Fibroblast of lung (primary cell): ENCODE results near the gene PRDM16.

Experiments used
- CTCF ChIP-seq, 2 donors: IDR thresholded peaks in 1 of 2; conservative IDR thresholded peaks in 1 of 2; 1 replicate in 1 of 2; 2 replicates in 1 of 2; pipeline ENCODE4 v1.5.1; 2011 to 2012; ENCODE audit warnings: low read length in 2 of 2, control low read depth in 1 of 2, inconsistent platforms in 1 of 2, low read depth in 1 of 2, mild to moderate bottlenecking in 1 of 2
- EZH2 ChIP-seq: IDR thresholded peaks from 2 replicates; pipeline ENCODE4 v1.5.1; 2012; ENCODE audit warnings: low read length, control low read depth, mild to moderate bottlenecking; ENCODE audit errors: missing control alignments

- TF ChIP-seq CTCF (conservative IDR thresholded peaks at IDR 0.05 in 1 of 2, IDR thresholded peaks at IDR 0.05 in 1 of 2; ENCODE audit: low read depth in 1 of 2, low read length in 2 of 2) (no peak), EZH2 (no peak)
These were observed 126.4 kb downstream of the PRDM16 start for GRCh38 chr1:3195480-3195815.
